Upper lobe of left lung (tissue), 6 donors: Measurements from ENCODE around the gene GIN1. TPM values are rescaled to one million over a fixed set of nuclear protein-coding genes. Genes with fewer than 3 reads are reported as not detected.

ENCODE experiments used
- ATAC-seq, 2 donors: fragments of 200-7000 bp; cut with Tn5 transposase; one replicate each; pipeline ENCODE4 v1.9.1; 2022; ENCODE audit warnings: mild to moderate bottlenecking in 2 of 2, moderate library complexity in 2 of 2; ENCODE audit not compliant: low FRiP score in 2 of 2
- DNase-seq, 2 donors: peaks; one replicate each; pipeline ENCODE4 v3.0.0-alpha.2; 2019 to 2020
- H3K27ac ChIP-seq, 4 donors: fragments of 200-600 bp; sonication (generic); one replicate each; pipeline ENCODE4 v1.5.1; 2016 to 2019
- H3K27me3 ChIP-seq, 4 donors: fragments of 200-600 bp; sonication (generic); one replicate each; pipeline ENCODE4 v1.5.1; 2017 to 2019
- H3K36me3 ChIP-seq, 4 donors: fragments of 200-600 bp; sonication (generic); one replicate each; pipeline ENCODE4 v1.5.1; 2016 to 2019
- H3K4me1 ChIP-seq, 4 donors: fragments of 200-600 bp; sonication (generic); one replicate each; pipeline ENCODE4 v1.5.1; 2018 to 2019
- H3K4me3 ChIP-seq, 4 donors: fragments of 200-600 bp; sonication (generic); one replicate each; pipeline ENCODE4 v1.5.1; 2017 to 2019; ENCODE audit warnings: mild to moderate bottlenecking in 2 of 4, moderate library complexity in 1 of 4
- H3K9me3 ChIP-seq, 4 donors: fragments of 200-600 bp; sonication (generic); one replicate each; pipeline ENCODE4 v1.5.1; 2018 to 2019
- CTCF ChIP-seq, 6 experiments: fragments of 450-650 bp in 4 of 6; fragments of 200-600 bp in 2 of 6; sonication (generic) in 2 of 6; IDR thresholded peaks; one replicate each; pipeline ENCODE4 v1.5.1; 2016 to 2019; ENCODE audit warnings: antibody characterized with exemption in 6 of 6
- EP300 ChIP-seq, 4 donors: sonication (generic); formaldehyde crosslinking; IDR thresholded peaks; one replicate each; pipeline ENCODE4 v1.5.1; 2017; ENCODE audit warnings: antibody characterized with exemption in 4 of 4, control low read depth in 2 of 4
- POLR2A ChIP-seq, 4 donors: fragments of 450-650 bp; IDR thresholded peaks; one replicate each; pipeline ENCODE4 v1.5.1; 2016 to 2017; ENCODE audit warnings: antibody characterized with exemption in 4 of 4, mild to moderate bottlenecking in 2 of 4
- POLR2AphosphoS5 ChIP-seq, 2 donors: sonication (generic); formaldehyde crosslinking; IDR thresholded peaks; one replicate each; pipeline ENCODE4 v1.5.1; 2017; ENCODE audit warnings: antibody characterized with exemption in 2 of 2
- WGBS, 2 donors: methylation state at CpG; one replicate each; pipeline ENCODE4 v1.1.5; 2017 to 2018; 5-methylcytosine and 5-hydroxymethylcytosine counted together
- total RNA-seq, 6 donors: library from RNA; depleted of rRNA in 4 of 6; stranded (reverse); fragments of >200 nt in 4 of 6; gene quantifications; one replicate each; pipeline versions ENCODE4 v1.1.0 to v1.2.1, GENCODE V29; 2016 to 2021
- donor health status: DM: no; HTN: no; CAD: no; lungs with moderate emphysema.
- donor health status: DM: no; HTN: yes; CAD: no; lungs with severe emphysema.

Gene GIN1
- total RNA-seq, 6 donors from 2014 or later: 2.1 to 10.7 (median 5.8) TPM

GRCh38 chr5:103117471-103117991 lies 2.4 kb downstream of the GIN1 start:
- no peak for DNase-seq
- H3K36me3 ChIP-seq: no peaks in the 10 kb centered on the region
- TF ChIP-seq CTCF (IDR thresholded peaks at IDR 0.05) (no peak), POLR2A (IDR thresholded peaks at IDR 0.05) (no peak), POLR2AphosphoS5 (IDR thresholded peaks at IDR 0.05) (no peak), EP300 (IDR thresholded peaks at IDR 0.05) (no peak)
- H3K27ac ChIP-seq: no peak overlapping the region
- no peaks in the 10 kb centered on the region for H3K27me3 ChIP-seq
- H3K9me3 ChIP-seq: no peaks in the 10 kb centered on the region
- 82 to 85% methylated on average over 4 of the region's 4 CpGs for WGBS, 2 donors
- H3K4me3 ChIP-seq: no peak overlapping the region
- H3K4me1 ChIP-seq: peaks cover 11 to 29% (median 16%) of the 10 kb centered on the region in 4 donors
- no peak for ATAC-seq

GRCh38 chr5:103114440-103114839 lies 5.5 kb downstream of the GIN1 start:
- no peaks in the 10 kb centered on the region for H3K36me3 ChIP-seq
- no peak overlapping the region for H3K27ac ChIP-seq
- H3K27me3 ChIP-seq: no peaks in the 10 kb centered on the region
- peaks cover 7 to 10% (median 9%) of the 10 kb centered on the region in 4 donors for H3K4me1 ChIP-seq
- DNase-seq (no peak), ATAC-seq (no peak)
- 83 to 85% methylated on average over 2 of the region's 2 CpGs for WGBS, 2 donors
- H3K4me3 ChIP-seq: no peak overlapping the region
- H3K9me3 ChIP-seq: no peaks in the 10 kb centered on the region
- TF ChIP-seq EP300 (IDR thresholded peaks at IDR 0.05): no peak
- no peak for TF ChIP-seq CTCF (IDR thresholded peaks at IDR 0.05)
- no peak for TF ChIP-seq POLR2AphosphoS5 (IDR thresholded peaks at IDR 0.05)
- TF ChIP-seq POLR2A (IDR thresholded peaks at IDR 0.05): no peak

- no peak for TF ChIP-seq CTCF (IDR thresholded peaks at IDR 0.05)
- TF ChIP-seq EP300 (IDR thresholded peaks at IDR 0.05): no peak
- no peak for TF ChIP-seq POLR2A (IDR thresholded peaks at IDR 0.05)
- no peak for TF ChIP-seq POLR2AphosphoS5 (IDR thresholded peaks at IDR 0.05)
- H3K4me3 ChIP-seq: no peak overlapping the region
- ATAC-seq: no peak
- H3K27me3 ChIP-seq: no peaks in the 10 kb centered on the region
- no peak overlapping the region for H3K27ac ChIP-seq
- H3K9me3 ChIP-seq: no peaks in the 10 kb centered on the region
- WGBS, 2 donors: 98 to 99% methylated on average over 2 of the region's 2 CpGs
- peaks cover 0 to 4% (median 0%) of the 10 kb centered on the region in 4 donors for H3K4me1 ChIP-seq
- no peaks in the 10 kb centered on the region for H3K36me3 ChIP-seq
- no peak for DNase-seq
Observed at GRCh38 chr5:103112910-103113309, 7.0 kb downstream of the GIN1 start.

- H3K4me3 ChIP-seq: no peak overlapping the region
- DNase-seq (no peak), ATAC-seq (no peak)
- H3K9me3 ChIP-seq: no peaks in the 10 kb centered on the region
- TF ChIP-seq POLR2AphosphoS5 (IDR thresholded peaks at IDR 0.05) (no peak), CTCF (IDR thresholded peaks at IDR 0.05) (no peak), POLR2A (IDR thresholded peaks at IDR 0.05) (no peak), EP300 (IDR thresholded peaks at IDR 0.05) (no peak)
- H3K27ac ChIP-seq: no peak overlapping the region
- H3K4me1 ChIP-seq: peaks cover 0 to 4% (median 0%) of the 10 kb centered on the region in 4 donors
- no peaks in the 10 kb centered on the region for H3K27me3 ChIP-seq
- 65 to 71% methylated on average over 2 of the region's 2 CpGs for WGBS, 2 donors
- H3K36me3 ChIP-seq: peaks cover 0 to 2% (median 0%) of the 10 kb centered on the region in 4 donors
Observed at GRCh38 chr5:103111468-103111867, 8.5 kb downstream of the GIN1 start.

GRCh38 chr5:103110403-103110802 lies 9.5 kb downstream of the GIN1 start:
- WGBS, 2 donors: 89 to 100% methylated on average over 2 of the region's 2 CpGs
- Histone ChIP-seq H3K4me1 (peaks cover 0 to 4% (median 0%) of the 10 kb centered on the region in 4 donors), H3K36me3 (peaks cover 0 to 6% (median 0%) of the 10 kb centered on the region in 4 donors), H3K27ac (no peak overlapping the region), H3K27me3 (no peaks in the 10 kb centered on the region), H3K9me3 (no peaks in the 10 kb centered on the region), H3K4me3 (no peak overlapping the region)
- no peak for ATAC-seq
- no peak for TF ChIP-seq EP300 (IDR thresholded peaks at IDR 0.05)
- no peak for TF ChIP-seq CTCF (IDR thresholded peaks at IDR 0.05)
- TF ChIP-seq POLR2AphosphoS5 (IDR thresholded peaks at IDR 0.05): no peak
- no peak for TF ChIP-seq POLR2A (IDR thresholded peaks at IDR 0.05)
- no peak for DNase-seq
